Mucosa of gallbladder (tissue), 1 donor: ENCODE results near the gene TNS1. TPM values are rescaled to one million over a fixed set of nuclear protein-coding genes. Genes with fewer than 3 reads are reported as not detected.

ENCODE experiments used
- DNase-seq: peaks from one replicate; pipeline ENCODE4 v3.0.0-alpha.2; 2020; ENCODE audit warnings: low spot score
- total RNA-seq: library from RNA; stranded (reverse); gene quantifications from one replicate; pipeline ENCODE4 v1.2.1, GENCODE V29; 2021
- donor health status: DM: no; HTN: no; CAD: no.

TNS1 gene
- total RNA-seq, 1 donor from 2014 or later: 469 TPM

- DNase-seq: no peak
These were observed 13.1 kb upstream of the TNS1 start for GRCh38 chr2:218015586-218016521.

- DNase-seq: no peak
These were observed 12.2 kb upstream of the TNS1 start for GRCh38 chr2:218014706-218015585.

GRCh38 chr2:218013289-218013688 is 10.5 kb upstream of the TNS1 start:
- DNase-seq: no peak

- DNase-seq: peak; percentile 57
These were observed 9.5 kb upstream of the TNS1 start for GRCh38 chr2:218012284-218012683.

- no peak for DNase-seq
These were observed 8.9 kb upstream of the TNS1 start for GRCh38 chr2:218011653-218012040.

DNA sequence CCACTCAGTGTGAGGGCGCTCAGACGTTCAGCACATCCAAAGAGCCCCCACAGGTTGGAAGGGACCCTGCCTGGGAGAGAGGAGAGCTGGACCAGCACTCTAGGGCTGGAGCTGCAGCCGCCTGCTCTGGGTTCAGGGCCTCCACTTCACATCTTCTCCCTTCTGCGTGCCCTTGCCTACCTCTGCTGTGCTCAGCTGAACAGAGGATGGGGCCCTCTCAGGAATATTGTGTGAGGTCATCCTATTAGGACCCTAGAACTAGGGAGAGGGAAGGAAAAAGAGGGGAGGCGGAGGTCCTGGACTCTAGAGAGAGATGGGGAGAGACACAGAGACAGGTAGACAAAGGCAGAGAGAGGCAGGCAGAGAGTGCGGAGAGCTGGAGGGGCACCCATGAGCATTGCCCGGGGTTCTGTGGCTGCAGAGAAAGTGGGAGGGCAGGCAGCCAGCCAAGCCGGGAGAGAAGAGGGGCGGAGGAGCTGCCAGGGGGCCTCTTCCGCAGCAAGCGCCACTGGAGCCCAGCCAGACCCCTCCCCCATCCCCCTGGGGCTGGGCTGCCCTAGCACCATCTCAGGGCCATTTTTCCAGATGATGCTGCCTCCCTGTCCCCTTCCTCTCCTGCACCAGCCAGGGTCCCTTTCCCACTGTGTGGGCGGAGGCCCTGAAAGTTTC is 8.3 kb upstream of the TNS1 start:
- DNase-seq: no peak

- peak; percentile 50 for DNase-seq
These were observed 7.6 kb upstream of the TNS1 start for GRCh38 chr2:218010140-218010983.

GRCh38 chr2:218009765-218010139 is 7.0 kb upstream of the TNS1 start:
- no peak for DNase-seq

- DNase-seq: no peak
These were observed 6.4 kb upstream of the TNS1 start for GRCh38 chr2:218009231-218009630.

DNA sequence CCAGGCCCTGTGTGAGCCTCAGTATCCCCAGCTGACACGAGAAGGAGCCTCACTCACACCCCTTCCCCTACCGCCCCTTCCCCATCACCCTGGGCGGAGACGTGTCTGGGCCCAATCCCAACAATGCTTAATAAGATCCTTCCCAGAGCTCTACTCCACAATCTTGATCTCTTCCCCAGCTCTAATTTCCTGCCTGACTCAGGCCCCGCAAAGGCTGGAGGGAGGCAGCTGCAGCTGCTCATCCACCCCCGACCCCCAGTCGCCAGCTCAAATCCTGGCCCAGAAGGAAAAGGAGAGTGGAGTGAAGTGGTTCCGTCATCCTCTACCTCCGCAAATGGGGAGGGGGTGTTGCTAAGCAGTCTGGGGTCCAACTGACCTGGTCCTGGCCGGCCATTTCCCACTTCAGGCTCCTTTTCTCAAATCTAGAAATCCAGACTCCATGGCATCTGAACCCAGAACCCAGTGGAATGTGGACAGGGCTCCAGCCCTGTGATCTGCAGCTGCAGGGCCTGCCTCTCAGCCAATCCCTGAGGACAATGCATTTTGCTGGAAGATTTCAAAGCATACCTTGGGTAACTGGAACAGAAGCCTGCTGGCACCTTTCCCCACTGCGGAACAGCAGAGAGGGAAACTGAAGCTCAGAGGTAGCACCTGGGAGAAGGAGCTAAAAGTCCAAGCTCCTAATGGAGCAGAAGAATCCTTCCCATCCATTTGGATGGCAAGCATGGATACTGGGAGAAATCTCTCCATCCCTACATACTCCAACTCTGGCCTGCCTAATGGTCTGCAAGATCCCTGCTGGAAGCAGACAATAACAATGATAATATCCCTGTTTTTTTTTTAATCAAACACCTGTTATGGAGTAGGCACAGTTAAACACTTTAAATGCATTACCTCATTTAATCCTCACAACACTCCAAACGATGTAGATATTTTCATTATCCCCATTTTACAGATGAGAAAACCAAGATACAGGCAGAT is 5.6 kb upstream of the TNS1 start:
- DNase-seq: no peak

DNA sequence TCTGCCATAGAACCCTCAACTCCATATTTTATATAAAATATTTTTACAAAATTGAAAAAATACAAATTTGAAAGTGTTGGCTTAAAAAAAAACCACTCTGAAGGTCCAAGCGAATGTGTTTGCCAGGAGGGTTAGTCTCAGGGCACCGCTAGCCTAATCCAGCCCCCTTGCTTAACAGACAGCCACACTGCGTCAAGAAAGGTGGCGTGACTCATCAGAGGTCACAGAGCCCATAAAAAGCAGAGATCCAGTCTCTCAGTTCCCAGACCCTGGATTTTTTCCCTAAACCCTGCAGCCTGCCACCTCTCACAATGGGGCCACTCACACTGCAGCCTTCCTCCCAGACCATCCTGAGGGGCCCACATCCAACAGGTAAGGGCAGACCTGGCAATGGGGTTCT is 3.9 kb upstream of the TNS1 start:
- DNase-seq: no peak

- DNase-seq: no peak
These were observed 2.7 kb upstream of the TNS1 start for GRCh38 chr2:218005486-218005885.

DNA sequence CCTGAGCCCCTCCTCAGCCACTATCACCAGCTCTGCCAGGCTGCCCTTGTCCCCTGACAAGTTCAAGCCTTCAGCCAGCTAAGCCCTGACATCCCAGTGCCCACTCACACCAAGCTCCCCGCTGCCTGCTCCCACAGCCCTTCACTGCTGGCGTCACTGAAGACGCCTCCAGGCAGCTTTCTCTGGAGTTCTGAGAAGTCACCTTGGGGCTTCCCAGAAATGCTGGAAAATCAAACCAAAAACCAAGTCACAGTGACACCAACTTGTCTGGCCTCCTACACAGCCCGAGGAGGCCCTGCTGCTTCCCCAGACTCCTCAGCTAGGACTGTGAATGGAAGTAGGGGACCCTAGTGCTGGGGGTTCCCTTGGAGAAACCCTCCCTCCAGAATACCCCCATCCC is 2.2 kb upstream of the TNS1 start:
- no peak for DNase-seq

- peak; percentile 81 for DNase-seq
These were observed 1.2 kb upstream of the TNS1 start for GRCh38 chr2:218003981-218004419.

DNA sequence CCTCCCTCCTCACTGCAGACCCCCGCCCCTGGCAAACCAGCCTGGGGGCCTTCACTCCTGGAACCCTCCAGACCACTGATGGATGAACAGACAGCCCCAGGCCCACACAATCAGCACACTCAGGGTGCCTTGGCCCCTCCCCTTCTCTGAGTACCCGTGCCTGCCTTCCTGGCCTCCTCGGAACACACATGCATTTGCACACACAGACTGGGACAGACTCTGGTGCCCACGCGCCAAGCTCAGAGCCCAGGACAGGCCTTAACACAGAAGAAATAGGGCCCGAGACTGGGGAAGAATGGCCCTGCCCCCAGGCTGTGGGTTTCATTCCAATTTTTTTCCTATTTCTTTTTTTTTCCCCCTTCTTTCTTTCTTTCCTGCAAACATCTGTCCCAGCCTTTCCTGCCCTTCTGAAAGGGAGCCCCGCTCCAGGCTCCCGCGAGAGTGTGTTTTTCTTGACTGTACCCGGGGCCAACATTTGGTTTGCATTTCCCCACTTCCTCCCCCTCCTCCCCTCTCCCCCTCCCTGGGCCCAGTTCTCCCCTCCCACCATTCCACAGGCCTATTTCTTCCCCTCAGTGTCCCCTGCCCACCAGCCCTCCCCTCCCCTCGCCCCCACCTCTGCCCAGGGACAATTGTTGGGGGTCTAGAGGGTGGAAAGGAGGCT is 618 bp upstream of the TNS1 start:
- peak; percentile 34 for DNase-seq

DNA sequence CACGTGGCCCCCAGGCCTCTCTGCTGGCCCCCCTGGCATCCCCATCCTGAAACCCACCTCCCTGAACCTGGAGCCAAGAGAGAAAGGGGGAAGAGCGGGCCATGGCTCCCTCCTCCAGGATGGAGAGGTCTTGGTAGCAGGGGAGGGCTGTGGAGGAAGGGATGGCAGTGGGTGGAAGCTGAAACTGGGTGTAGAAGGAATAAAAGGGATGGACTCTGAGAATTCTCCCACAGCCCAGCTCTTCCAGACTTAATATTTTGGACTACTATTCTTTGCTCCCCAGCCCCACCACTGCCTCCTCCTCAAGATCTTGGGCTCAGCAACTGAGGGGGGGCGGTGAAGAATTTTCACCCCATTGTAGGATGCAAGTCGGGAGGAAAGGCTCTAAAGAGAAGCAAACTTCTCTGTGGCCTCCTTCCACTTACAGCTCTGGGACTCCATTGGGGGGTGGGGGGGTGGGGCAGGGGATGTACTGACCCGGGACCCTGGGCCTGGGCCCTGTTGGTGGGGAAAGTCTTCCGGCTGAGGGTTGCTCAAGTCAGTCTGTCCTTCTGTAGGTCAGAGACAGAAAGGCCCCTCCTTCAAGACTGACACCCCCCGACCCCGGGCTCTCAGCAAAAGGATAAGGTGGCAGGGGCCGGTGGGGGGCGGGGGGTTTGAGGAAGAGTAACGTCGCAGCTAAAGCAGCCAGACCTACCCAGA is 501 bp downstream of the TNS1 start:
- no peak for DNase-seq

DNA sequence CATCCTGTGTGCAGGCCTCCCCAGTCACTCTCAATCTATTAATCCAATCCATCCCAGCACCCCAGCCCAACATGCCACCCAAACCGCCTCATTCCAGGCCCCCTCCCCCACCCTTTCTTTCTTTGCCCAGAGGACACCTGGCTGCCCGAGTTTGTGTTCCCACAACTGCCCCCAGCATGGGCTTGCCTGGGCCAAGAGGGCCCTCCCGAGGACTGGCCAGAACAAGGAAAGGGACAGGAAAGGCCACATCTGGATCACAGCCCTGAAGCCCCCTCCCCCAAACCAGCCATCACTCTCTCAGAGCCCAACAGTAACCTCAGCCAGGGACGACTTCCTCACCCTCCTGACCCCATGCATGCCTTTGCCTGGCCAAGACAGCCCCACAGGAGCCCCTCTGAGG is 1.2 kb downstream of the TNS1 start:
- DNase-seq: no peak

DNA sequence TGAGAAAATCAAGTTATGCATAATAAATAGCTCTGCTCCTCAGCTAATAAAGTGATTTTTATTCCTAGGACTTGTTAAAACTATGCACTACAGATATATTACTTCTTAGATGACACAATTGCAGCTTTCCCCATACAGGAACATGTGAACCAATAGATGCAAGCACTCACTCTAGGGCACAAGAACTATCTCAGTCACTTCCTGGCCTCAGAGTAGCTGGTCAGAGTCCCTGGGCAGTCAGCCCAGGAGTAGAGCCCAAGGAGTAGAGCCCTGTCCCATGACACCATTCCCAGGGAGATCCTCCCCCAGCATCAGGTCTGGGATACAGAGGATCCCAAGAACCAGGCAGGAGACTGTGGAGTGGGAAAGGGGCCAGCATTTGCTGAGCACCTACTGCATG is 2.7 kb downstream of the TNS1 start:
- DNase-seq: peak; percentile 36

GRCh38 chr2:217999595-217999959 is 3.2 kb downstream of the TNS1 start:
- DNase-seq: no peak
